IPS DF 19.7 (cell line): ENCODE results near the gene MKI67.

Experiments
- DNase-seq: peaks from one replicate; pipeline ENCODE4 v3.0.0-alpha.2; 2013; ENCODE audit warnings: low read depth, low spot score

The MKI67 gene

DNA sequence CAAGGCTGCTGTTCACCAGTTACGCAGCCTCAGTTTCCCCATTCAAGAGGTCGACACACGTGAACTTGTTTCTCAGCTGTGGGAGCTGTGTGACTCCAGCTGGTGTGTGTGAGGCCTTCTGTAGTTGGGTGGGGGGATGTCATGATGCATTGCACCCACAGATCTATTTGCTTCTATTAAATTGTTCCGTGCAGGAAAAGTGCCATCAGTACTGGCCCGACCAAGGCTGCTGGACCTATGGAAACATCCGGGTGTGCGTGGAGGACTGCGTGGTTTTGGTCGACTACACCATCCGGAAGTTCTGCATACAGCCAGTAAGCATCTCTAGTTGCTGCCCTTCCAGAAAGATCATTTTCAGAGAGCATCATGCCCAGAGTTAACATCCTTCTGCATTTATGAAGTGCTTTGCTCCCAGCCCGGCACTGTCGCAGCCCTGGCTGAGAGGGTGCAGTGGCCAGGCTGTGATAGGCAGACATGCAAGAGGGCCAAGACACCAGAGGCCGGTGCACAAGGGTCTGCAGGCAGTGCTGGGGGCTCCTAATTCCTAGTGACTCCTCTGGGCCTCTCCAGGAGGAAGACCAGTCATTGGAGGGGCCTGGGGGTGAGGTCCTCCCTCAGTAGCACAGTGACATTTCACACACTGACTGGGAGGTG, 60.2 kb downstream of the MKI67 start:
- no peak for DNase-seq

GRCh38 chr10:128064970-128065580, 61.1 kb downstream of the MKI67 start:
- no peak for DNase-seq

DNA sequence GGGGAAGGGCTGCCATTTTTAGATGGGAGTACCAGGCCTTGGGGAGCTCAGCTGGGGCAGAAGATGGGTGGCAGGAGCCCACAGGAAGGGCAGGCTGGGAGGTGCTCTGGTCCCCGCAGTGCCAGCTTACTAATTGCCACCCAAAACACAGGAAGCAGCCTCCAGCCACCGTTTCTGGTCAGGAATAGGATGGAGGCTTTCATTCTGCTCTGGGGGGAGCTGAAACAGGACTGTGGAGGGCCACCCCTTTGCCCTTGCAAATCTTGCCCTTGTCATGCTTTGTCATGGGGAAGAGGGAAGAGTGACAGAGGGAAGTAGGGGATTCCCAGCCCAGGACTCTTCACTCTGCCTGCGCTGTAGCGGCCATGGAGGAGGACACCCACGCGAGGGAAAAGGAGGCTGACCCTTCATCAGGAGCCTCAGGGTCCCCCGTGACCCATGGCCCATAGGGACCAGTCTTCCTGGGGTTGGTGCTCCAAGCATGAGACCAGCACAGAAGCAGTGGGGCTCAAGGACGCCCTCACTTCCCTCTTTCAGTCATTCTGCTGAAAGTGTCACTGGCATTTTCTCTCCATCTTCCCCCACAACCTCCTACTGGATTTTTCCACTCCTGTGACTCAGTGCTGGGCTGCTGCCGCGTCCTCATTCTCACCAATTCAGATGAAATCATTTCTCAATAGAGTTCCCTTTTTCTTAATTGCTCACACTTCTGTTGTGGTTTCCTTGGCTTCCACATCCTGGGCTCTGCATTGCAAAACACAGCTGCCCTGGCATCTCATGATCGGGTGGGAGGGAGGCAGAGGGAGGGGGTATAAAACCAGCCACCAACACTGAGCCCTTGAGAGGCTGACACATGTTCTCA, 61.9 kb downstream of the MKI67 start:
- DNase-seq = no peak

DNA sequence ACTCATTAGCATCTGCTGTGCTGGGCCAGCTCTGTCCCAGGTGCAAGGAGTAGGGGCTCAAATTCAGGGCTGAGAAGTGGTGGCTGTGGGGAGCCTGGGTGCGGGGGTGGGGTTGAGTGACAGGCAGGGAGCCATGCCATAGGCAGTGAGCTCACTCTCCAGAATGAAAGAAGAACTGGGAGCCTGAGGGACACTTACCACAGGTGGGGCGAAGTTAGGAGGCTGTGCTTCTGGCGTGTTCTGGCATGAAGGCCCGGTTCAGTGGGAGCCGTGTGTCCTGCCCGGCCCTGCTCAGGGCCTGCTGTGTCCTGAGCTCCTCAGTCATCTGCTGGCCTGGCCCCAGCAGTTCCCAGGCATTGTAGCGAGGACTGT, 62.5 kb downstream of the MKI67 start:
- DNase-seq = no peak

- DNase-seq = no peak
Observed at GRCh38 chr10:128062881-128063563, 63.2 kb downstream of the MKI67 start.

GRCh38 chr10:128062331-128062880, 63.8 kb downstream of the MKI67 start:
- DNase-seq = no peak

GRCh38 chr10:128061306-128062300, 64.6 kb downstream of the MKI67 start:
- DNase-seq = no peak

- no peak for DNase-seq
Observed at GRCh38 chr10:128060341-128061250, 65.6 kb downstream of the MKI67 start.

DNA sequence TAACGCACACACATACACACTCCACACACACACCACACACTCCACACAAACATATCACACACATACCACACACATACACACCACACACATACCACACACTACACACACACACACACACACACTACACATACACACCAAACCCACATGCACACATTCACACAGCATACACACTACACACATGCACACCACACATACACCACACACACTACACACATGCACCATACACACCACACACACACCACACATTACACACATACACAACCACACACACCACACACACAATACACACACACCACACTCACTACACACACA, 66.3 kb downstream of the MKI67 start:
- DNase-seq = no peak

DNA sequence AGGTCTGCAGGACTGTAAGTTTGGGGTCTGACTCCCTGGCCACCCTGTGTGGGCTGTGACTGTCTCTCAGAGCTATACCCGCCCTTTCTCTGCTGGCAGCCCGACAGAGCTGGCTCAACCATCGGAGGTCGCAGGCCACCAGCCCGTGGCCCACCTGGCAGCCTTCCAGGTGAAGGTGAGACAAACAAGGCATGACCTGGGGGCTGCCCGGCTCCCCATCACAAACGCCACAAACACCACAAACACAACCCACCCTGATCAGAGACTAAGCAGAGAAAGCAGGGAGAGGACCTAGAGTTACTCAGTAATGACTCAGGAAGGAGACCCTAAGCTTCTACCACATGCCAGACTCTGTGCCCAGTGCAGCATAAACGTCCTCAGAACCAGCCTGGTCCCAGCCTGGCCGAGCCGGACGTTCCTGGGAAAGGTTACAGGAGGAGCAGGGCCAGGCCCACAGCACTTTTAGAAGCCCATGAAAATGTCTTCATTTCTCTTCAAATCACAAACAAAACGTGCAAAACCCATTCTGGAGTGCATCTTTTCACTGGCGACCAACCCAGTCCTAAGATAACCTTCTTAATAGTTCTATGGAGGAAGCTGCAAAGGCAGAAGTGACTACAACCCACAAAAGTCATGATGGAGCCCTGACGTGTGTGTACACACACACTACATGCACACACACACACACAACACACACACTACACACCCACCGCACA, 66.8 kb downstream of the MKI67 start:
- no peak for DNase-seq

DNA sequence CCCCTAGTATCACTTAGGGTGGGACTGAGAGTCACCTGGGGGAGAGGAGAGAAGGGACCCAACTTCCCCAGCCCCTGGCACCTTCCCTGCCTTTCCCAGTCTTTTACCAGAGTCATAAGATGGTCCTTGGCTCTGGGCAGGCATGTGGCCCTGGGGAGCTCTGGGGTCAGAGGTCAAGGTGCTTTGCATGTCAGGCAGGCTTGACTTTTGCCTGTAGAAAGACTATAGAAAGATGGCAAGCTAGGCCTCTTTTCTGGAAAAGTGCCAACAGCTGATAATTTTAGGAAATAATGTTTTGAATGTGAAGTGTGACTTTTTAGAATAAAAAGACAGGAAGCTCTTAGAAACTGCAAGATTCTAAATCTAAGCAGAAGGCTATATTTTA, 67.5 kb downstream of the MKI67 start:
- no peak for DNase-seq

DNA sequence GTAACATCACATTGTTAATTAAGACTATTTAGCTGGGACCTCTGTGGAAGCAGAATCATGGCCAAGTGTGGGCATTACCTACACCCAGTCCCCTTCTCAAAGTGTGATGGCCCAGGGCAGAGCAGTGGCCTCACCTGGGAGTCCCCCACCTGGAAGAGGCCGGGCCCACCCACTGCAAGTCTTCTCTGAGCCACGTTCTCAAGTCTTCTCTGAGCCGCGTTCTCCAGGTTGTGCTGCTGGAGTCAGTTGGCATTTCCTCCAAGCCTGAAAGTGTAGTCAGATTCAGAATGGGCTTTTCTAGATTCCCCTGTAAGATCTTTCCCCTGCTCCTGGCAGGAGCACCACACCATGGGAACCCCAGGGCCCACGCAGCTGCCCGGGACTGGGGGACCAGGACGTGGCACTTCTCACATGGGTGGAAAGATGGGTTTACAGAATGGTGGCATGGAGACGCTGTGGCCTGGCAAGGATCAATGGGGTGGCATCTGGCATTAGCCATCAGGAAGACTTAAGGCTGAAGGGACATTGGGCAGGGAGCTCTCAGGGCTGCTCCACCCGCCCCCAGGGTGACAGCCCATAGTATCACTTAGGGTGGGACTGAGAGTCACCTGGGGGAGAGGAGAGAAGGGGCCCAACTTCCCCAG, 68.0 kb downstream of the MKI67 start:
- DNase-seq = no peak

- DNase-seq = no peak
Observed at GRCh38 chr10:128056303-128057050, 69.7 kb downstream of the MKI67 start.

DNA sequence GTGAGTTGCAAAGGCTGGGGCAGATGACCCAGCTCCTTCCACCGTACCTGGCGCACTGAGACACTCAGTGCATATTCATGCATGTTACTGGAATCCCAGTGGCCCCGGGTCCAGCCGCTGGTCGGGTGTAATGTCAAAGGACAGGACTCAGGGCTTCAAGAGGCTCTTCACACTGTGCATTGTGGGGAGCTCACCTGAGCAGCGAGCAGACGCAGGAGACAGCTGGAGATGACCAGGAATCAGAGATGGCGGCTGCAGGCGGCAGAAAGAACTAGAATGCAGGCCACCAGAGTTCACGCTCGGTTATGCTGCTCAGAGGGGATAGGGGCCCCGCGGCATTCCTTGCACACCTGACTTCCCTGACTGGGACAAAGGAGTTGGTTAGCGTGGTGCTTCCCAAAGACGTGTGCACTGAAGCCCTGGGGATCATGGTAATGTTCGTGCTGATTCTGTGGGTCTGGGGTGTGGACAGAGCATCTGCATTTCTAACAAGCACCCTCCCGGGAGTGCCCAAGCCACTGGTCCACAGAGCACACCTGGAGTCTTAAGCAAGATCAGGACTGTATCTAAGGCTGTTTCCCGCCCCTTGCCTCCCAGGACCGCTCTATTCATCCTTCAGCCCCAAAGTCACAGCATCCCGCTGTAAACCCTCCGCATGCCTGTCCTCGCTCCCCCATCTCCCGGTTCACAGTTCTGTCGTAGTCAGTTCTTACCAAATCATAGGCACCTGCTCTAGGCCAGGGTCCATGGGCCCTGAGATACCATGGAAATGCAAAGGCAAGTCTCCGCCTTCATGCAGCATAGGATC, 71.0 kb downstream of the MKI67 start:
- DNase-seq = no peak

DNA sequence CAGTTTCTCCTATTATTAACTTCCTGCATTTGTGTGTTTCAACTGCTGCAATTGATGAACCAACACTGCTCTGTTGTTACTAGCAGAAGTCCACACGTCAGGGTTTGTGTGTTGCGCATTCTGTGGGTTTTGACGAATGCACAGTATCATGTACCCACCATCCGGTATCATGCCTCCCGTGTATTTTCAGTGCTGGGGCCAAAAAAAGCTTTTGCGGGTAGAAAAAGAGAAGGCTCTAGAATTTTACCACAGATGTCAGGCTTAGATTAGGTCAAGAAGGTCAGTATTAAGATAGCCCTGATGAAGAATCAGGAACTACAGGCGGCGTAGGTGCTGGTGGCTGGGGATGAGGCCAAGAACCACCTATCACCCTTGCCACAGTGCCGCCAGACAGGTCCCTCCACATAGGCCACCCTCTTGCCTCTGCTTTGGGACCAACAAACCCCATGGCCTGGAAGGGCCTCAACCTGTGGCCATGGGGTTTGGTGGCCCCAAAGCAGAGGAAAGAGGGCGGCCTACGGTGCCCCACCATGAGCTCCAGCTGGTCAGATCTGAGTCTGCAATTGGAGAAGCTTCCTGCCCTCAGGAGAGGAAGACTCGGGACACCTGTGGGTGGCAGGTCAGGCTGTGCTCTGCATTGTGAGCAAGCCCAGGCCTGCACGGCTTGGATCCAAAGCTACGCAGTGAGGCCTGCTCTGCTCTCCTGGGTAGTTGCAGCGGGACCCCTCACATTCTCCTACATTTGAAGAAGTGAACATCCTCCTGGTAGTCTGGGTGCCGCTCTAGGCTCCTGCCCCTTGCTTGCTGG, 71.9 kb downstream of the MKI67 start:
- no peak for DNase-seq

- DNase-seq = no peak
Observed at GRCh38 chr10:128053356-128053755, 72.9 kb downstream of the MKI67 start.
